AG08395 (cell line): Measurements from ENCODE around the gene GART.

Source experiments
- DNase-seq: peaks from one replicate; pipeline ENCODE4 v3.0.0; 2012; ENCODE audit warnings: mixed read lengths, low spot score

Gene GART

GRCh38 chr21:33552999-33553598, 11.2 kb upstream of the GART start:
- DNase-seq = no peak

GRCh38 chr21:33552093-33552998, 10.4 kb upstream of the GART start:
- no peak for DNase-seq

- DNase-seq = no peak
Measured at GRCh38 chr21:33551664-33552063, 9.7 kb upstream of the GART start.

GRCh38 chr21:33550772-33551660, 9.1 kb upstream of the GART start:
- DNase-seq = no peak

- no peak for DNase-seq
Measured at GRCh38 chr21:33549848-33550771, 8.2 kb upstream of the GART start.

GRCh38 chr21:33546086-33546485, 4.2 kb upstream of the GART start:
- no peak for DNase-seq

GRCh38 chr21:33544451-33545195, 2.7 kb upstream of the GART start:
- no peak for DNase-seq

- peak; percentile 40 for DNase-seq
Measured at GRCh38 chr21:33543505-33544129, 1.7 kb upstream of the GART start.

GRCh38 chr21:33542640-33543504, 955 bp upstream of the GART start, which contains the start of gene SON:
Gene SON (plus strand): TSS chr21:33543038. CDS start chr21:33543093, 55 bp downstream.
- peak; percentile 98 for DNase-seq

- DNase-seq = no peak
Measured at GRCh38 chr21:33541105-33541711, 709 bp downstream of the GART start.

GRCh38 chr21:33540711-33541104, 1.2 kb downstream of the GART start:
- DNase-seq = no peak

- no peak for DNase-seq
Measured at GRCh38 chr21:33539616-33540015, 2.3 kb downstream of the GART start.

GRCh38 chr21:33537212-33537611, 4.7 kb downstream of the GART start:
- no peak for DNase-seq

GRCh38 chr21:33531007-33531406, 10.9 kb downstream of the GART start:
- DNase-seq = no peak

GRCh38 chr21:33522953-33523349, 19.0 kb downstream of the GART start:
- no peak for DNase-seq

GRCh38 chr21:33522297-33522952, 19.5 kb downstream of the GART start:
- DNase-seq = no peak

GRCh38 chr21:33518899-33519298, 23.0 kb downstream of the GART start:
- DNase-seq = no peak

GRCh38 chr21:33514229-33514628, 27.7 kb downstream of the GART start:
- DNase-seq = no peak
